Pancreas (tissue), 10 donors: Measurements from ENCODE around the gene SART1. TPM values are rescaled to one million over a fixed set of nuclear protein-coding genes. Genes with fewer than 3 reads are reported as not detected.
"Not testable (repeated sequence)": the region's sequence is repeated elsewhere in the genome, so short reads cannot be mapped to it uniquely, and the experiment has no call there.

Experiments used
- ATAC-seq, 4 donors: fragments of 200-7000 bp; cut with Tn5 transposase; one replicate each; pipeline versions ENCODE4 v1.8.0 to v1.9.1; 2020; ENCODE audit warnings: mild to moderate bottlenecking in 4 of 4, moderate library complexity in 4 of 4
- DNase-seq, 6 donors: peaks; one replicate each; pipeline ENCODE4 v3.0.0-alpha.2; 2020
- FAIRE-seq: peaks from 2 replicates; lab custom pipeline; 2012; peaks lifted over from hg19 to GRCh38; lab: Jason Lieb, UNC
- H3K27ac ChIP-seq, 4 donors: fragments of 200-600 bp; sonication (generic); 1 replicate in 3 of 4; 2 replicates in 1 of 4; pipeline versions ENCODE4 v1.5.0 to v1.8.0; 2020
- H3K27me3 ChIP-seq, 4 donors: fragments of 200-600 bp; one replicate each; pipeline ENCODE4 v1.8.0; 2021
- H3K36me3 ChIP-seq, 3 donors: fragments of 200-600 bp; sonication (generic) in 1 of 3; one replicate each; pipeline versions ENCODE4 v1.5.0 to v1.8.0; 2020 to 2021
- H3K4me1 ChIP-seq, 3 donors: fragments of 200-600 bp; one replicate each; pipeline ENCODE4 v1.8.0; 2021
- H3K4me3 ChIP-seq, 4 donors: fragments of 200-600 bp; sonication (generic) in 2 of 4; one replicate each; pipeline versions ENCODE4 v1.5.0 to v1.8.0; 2020 to 2021
- H3K9me3 ChIP-seq, 4 donors: fragments of 200-600 bp; one replicate each; pipeline ENCODE4 v1.8.0; 2021
- CTCF ChIP-seq, 4 donors: fragments of 200-600 bp; sonication (generic) in 3 of 4; IDR thresholded peaks; one replicate each; pipeline versions ENCODE4 v1.5.0 to v1.8.0; 2021; ENCODE audit warnings: antibody characterized with exemption in 4 of 4
- WGBS, 2 donors: extraction: QIAGEN DNeasy Blood & Tissue Kit; methylation state at CpG; one replicate each; pipeline ENCODE4 v1.1.7; 2013; 5-methylcytosine and 5-hydroxymethylcytosine counted together
- intact Hi-C, 3 donors: fragments of 100-400 bp; cut with DNase I; formaldehyde crosslinking; loops; one replicate each; pipeline versions ENCODE4 v1.11.1 to v1.14.2; 2022
- polyA plus RNA-seq, 2 donors: library from polyadenylated mRNA; stranded (reverse); fragments of 200-250 nt; gene quantifications; one replicate each; pipeline ENCODE4 v1.2.3, GENCODE V29; 2013
- total RNA-seq, 6 donors: library from RNA; stranded (reverse); fragmentation: NEBNext Ultra II Directional in 4 of 6; extraction: Animal tissue kit (Norgen Biotek cat#: 25700) in 4 of 6; gene quantifications; one replicate each; pipeline versions ENCODE4 v1.2.1 to v1.2.4, GENCODE V29; 2021 to 2023
- donor health status: healthy with polysubstance abuse.
- donor health status: DM: no; HTN: no; CAD: no; lungs with moderate emphysema.
- donor health status: DM: no; HTN: no; CAD: no.
- donor health status: control.
- donor health status: control.
- donor health status: Bipolar disorder and iron deficiency.
- donor health status: DM: yes; HTN: yes; CAD: no.
- donor health status: DM: no; HTN: no; CAD: no.
- donor health status: DM: no; HTN: no; CAD: no.
- donor health status: DM: yes; HTN: yes; CAD: no.

Gene SART1
- total and polyA plus RNA-seq, 8 donors: 19.2 to 98.5 (median 25.5) TPM

GRCh38 chr11:65945941-65946558 is 15.5 kb upstream of the SART1 start:
- FAIRE-seq (no peak), ATAC-seq (no peak), DNase-seq (no peak)
- Histone ChIP-seq H3K27me3 (no peaks in the 10 kb centered on the region), H3K4me1 (no peaks in the 10 kb centered on the region), H3K9me3 (no peaks in the 10 kb centered on the region), H3K4me3 (no peak overlapping the region), H3K27ac (no peak overlapping the region), H3K36me3 (no peaks in the 10 kb centered on the region)
- 83 to 84% methylated on average over 11 of the region's 11 CpGs for WGBS, 2 donors
- intact Hi-C loops: no loop called here
- no peak for TF ChIP-seq CTCF (IDR thresholded peaks at IDR 0.05)

GRCh38 chr11:65946655-65947054 is 14.9 kb upstream of the SART1 start:
- intact Hi-C loops: no loop called here
- H3K36me3 ChIP-seq: no peaks in the 10 kb centered on the region
- no peak for FAIRE-seq
- no peak for TF ChIP-seq CTCF (IDR thresholded peaks at IDR 0.05)
- 68 to 82% methylated on average over 4 of the region's 4 CpGs for WGBS, 2 donors
- H3K4me1 ChIP-seq: no peaks in the 10 kb centered on the region
- ATAC-seq: no peak
- no peak overlapping the region for H3K27ac ChIP-seq
- no peak for DNase-seq
- H3K27me3 ChIP-seq: no peaks in the 10 kb centered on the region
- H3K9me3 ChIP-seq: no peaks in the 10 kb centered on the region
- H3K4me3 ChIP-seq: no peak overlapping the region

DNA sequence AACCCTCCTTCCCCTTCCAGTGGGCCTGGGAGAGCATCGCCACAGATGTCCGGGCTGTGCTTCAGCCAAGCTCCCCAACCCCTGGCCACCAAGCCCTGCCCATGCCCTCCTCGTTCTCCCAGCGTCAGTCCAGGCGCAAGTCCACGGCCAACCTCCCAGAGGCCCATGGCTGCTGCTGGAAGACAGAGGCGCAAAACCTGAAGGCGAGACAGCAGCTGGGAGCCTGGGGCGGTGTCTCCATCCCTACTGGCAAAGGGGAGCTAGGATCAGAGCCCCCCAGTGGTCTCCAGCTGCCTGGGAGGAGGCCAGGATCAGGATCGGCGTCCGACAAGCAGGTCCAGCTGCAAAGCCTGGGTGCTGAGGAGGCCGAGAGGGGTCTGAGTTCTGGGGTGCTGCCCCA is 14.4 kb upstream of the SART1 start:
- H3K4me3 ChIP-seq: no peak overlapping the region
- intact Hi-C loops: no loop called here
- H3K27me3 ChIP-seq: no peaks in the 10 kb centered on the region
- no peak for ATAC-seq
- no peak for DNase-seq
- no peak for FAIRE-seq
- H3K4me1 ChIP-seq: no peaks in the 10 kb centered on the region
- no peak overlapping the region for H3K27ac ChIP-seq
- no peaks in the 10 kb centered on the region for H3K36me3 ChIP-seq
- no peaks in the 10 kb centered on the region for H3K9me3 ChIP-seq
- no peak for TF ChIP-seq CTCF (IDR thresholded peaks at IDR 0.05)
- WGBS, 2 donors: 59 to 66% methylated on average over 13 of the region's 13 CpGs

GRCh38 chr11:65947603-65948125 is 13.9 kb upstream of the SART1 start:
- ATAC-seq (no peak), DNase-seq (no peak), FAIRE-seq (no peak)
- Histone ChIP-seq H3K4me1 (no peaks in the 10 kb centered on the region), H3K4me3 (no peak overlapping the region), H3K27me3 (no peaks in the 10 kb centered on the region), H3K36me3 (no peaks in the 10 kb centered on the region), H3K9me3 (no peaks in the 10 kb centered on the region), H3K27ac (no peak overlapping the region)
- intact Hi-C loops: no loop called here
- no peak for TF ChIP-seq CTCF (IDR thresholded peaks at IDR 0.05)
- WGBS, 2 donors: 67 to 74% methylated on average over 12 of the region's 12 CpGs

DNA sequence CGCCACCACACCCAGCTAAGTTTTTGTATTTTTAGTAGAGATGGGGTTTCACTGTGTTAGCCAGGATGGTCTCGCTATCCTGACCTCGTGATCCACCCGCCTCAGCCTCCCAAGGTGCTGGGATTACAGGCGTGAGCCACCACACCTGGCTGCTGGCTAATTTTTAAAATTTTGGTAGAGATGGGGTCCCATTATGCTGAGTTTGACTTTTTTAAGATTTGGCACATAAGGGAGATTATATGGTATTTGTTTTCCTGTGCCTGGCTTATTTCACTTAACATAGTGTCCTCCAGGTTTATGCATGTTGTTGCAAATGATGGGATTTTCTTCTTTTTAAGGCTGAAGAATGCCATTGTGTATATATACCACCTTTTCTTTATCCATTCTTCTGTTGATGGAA is 10.8 kb upstream of the SART1 start:
- WGBS, 2 donors: 88 to 89% methylated on average over 5 of the region's 5 CpGs
- H3K36me3 ChIP-seq, H3K4me3 ChIP-seq, intact Hi-C loops, H3K27ac ChIP-seq, DNase-seq, H3K4me1 ChIP-seq, H3K9me3 ChIP-seq, ATAC-seq, H3K27me3 ChIP-seq, FAIRE-seq: not testable (repeated sequence)

GRCh38 chr11:65951641-65952040 is 9.9 kb upstream of the SART1 start:
- DNase-seq, ATAC-seq, intact Hi-C loops, H3K36me3 ChIP-seq, H3K4me3 ChIP-seq, H3K9me3 ChIP-seq, H3K4me1 ChIP-seq, H3K27ac ChIP-seq, FAIRE-seq, H3K27me3 ChIP-seq: not testable (repeated sequence)
- WGBS, 2 donors: 23 to 33% methylated on average over 3 of the region's 3 CpGs
